IMR-90 (cell line): ENCODE results near the gene ACBD5. TPM values are rescaled to one million over a fixed set of nuclear protein-coding genes. Genes with fewer than 3 reads are reported as not detected.

Source experiments
- ATAC-seq: fragments of 200-7000 bp; cut with Tn5 transposase; 2 replicates; pipeline ENCODE4 v1.9.1; 2020; ENCODE audit warnings: low read depth, mild to moderate bottlenecking, moderate library complexity
- BruUV-seq: library from RNA; stranded (reverse); fragments of 400-500 nt; replicated peaks from 2 replicates; lab custom pipeline; 2021; lab: Mats Ljungman, UMichigan
- CTCF ChIA-PET: fragments of 300-600 bp; formaldehyde crosslinking; extraction: SDS; loops from one replicate; lab custom pipeline; 2021; ENCODE audit warnings: antibody characterized with exemption; lab: Yijun Ruan, JAX
- POLR2A ChIA-PET: fragments of 300-600 bp; sonication (Branson Sonifier 250); formaldehyde crosslinking; loops from one replicate; lab custom pipeline; 2022; ENCODE audit warnings: antibody characterized with exemption; ENCODE audit not compliant: unreplicated experiment; lab: Charles Lee
- DNase-seq: peaks from one replicate; pipeline ENCODE4 v3.0.0; 2013
- H2AFZ ChIP-seq: replicated peaks from 2 replicates; pipeline ENCODE3; 2013; ENCODE audit warnings: low read length, mild to moderate bottlenecking; ENCODE audit not compliant: poor library complexity
- H2AK5ac ChIP-seq: 2 replicates; pipeline ENCODE4 v1.6.1; 2013; ENCODE audit warnings: low read depth, low read length, inconsistent platforms
- H2AK9ac ChIP-seq: replicated peaks from 2 replicates; pipeline ENCODE3; 2013; ENCODE audit warnings: mild to moderate bottlenecking, low read depth, low read length, moderate library complexity; ENCODE audit not compliant: poor library complexity
- H2BK120ac ChIP-seq: 2 replicates; pipeline ENCODE4 v1.6.1; 2013; ENCODE audit warnings: low read depth, low read length, inconsistent platforms
- H2BK15ac ChIP-seq: 3 replicates; pipeline ENCODE4 v1.6.1; 2013; ENCODE audit warnings: low read depth, low read length, inconsistent platforms
- H2BK20ac ChIP-seq: 2 replicates; pipeline ENCODE4 v1.6.1; 2013; ENCODE audit warnings: low read depth, mild to moderate bottlenecking, inconsistent platforms, low read length, moderate library complexity
- H2BK5ac ChIP-seq: 2 replicates; pipeline ENCODE4 v1.6.1; 2013; ENCODE audit warnings: mild to moderate bottlenecking, low read depth, low read length, inconsistent platforms; ENCODE audit not compliant: poor library complexity, severe bottlenecking
- H3K14ac ChIP-seq: replicated peaks from 2 replicates; pipeline ENCODE4 v1.6.1; 2013; ENCODE audit warnings: low read depth, low read length, inconsistent platforms
- H3K18ac ChIP-seq: 2 replicates; pipeline ENCODE4 v1.6.1; 2013; ENCODE audit warnings: low read depth, low read length, control low read depth
- H3K23ac ChIP-seq: 2 replicates; pipeline ENCODE4 v1.6.1; 2013; ENCODE audit warnings: low read depth, low read length, inconsistent platforms
- H3K27ac ChIP-seq: 2 replicates; pipeline ENCODE4 v1.5.1; 2013; ENCODE audit warnings: mild to moderate bottlenecking, control low read depth, low read length; ENCODE audit not compliant: insufficient read depth
- H3K27me3 ChIP-seq: 2 replicates; pipeline ENCODE4 v1.6.1; 2013; ENCODE audit warnings: low read length; ENCODE audit not compliant: control insufficient read depth, insufficient read depth
- H3K36me3 ChIP-seq: 2 replicates; pipeline ENCODE4 v1.6.1; 2013; ENCODE audit warnings: low read length, mixed read lengths; ENCODE audit not compliant: control insufficient read depth, insufficient read depth
- H3K4ac ChIP-seq: 2 replicates; pipeline ENCODE4 v1.6.1; 2013; ENCODE audit warnings: low read depth, low read length, inconsistent platforms
- H3K4me1 ChIP-seq: 2 replicates; pipeline ENCODE4 v1.6.1; 2013; ENCODE audit warnings: low read length, mixed read lengths; ENCODE audit not compliant: control insufficient read depth, insufficient read depth
- H3K4me2 ChIP-seq: 2 replicates; pipeline ENCODE4 v1.6.1; 2013; ENCODE audit warnings: low read depth, mild to moderate bottlenecking, control low read depth, low read length, moderate library complexity
- H3K4me3 ChIP-seq: 2 replicates; pipeline ENCODE4 v1.5.1; 2013; ENCODE audit warnings: low read depth, mild to moderate bottlenecking, control low read depth, low read length, moderate library complexity; ENCODE audit not compliant: insufficient read depth
- H3K56ac ChIP-seq: 2 replicates; pipeline ENCODE4 v1.6.1; 2013; ENCODE audit warnings: low read length, inconsistent platforms; ENCODE audit not compliant: insufficient read depth; ENCODE audit errors: extremely low read depth
- H3K79me1 ChIP-seq, 2 experiments: 2 replicates each; pipeline ENCODE4 v1.6.1; 2013; ENCODE audit warnings: low read length in 2 of 2, inconsistent platforms in 1 of 2, low read depth in 1 of 2
- H3K9ac ChIP-seq: 2 replicates; pipeline ENCODE4 v1.6.1; 2013; ENCODE audit warnings: low read depth, low read length, control low read depth
- H3K9me1 ChIP-seq: 2 replicates; pipeline ENCODE4 v1.6.1; 2013; ENCODE audit warnings: low read length, inconsistent platforms; ENCODE audit not compliant: insufficient read depth
- H3K9me3 ChIP-seq: 2 replicates; pipeline ENCODE4 v1.6.1; 2013; ENCODE audit warnings: low read length; ENCODE audit not compliant: control insufficient read depth, insufficient read depth
- H4K20me1 ChIP-seq: 2 replicates; pipeline ENCODE4 v1.6.1; 2013; ENCODE audit warnings: low read length, inconsistent platforms; ENCODE audit not compliant: insufficient read depth
- H4K5ac ChIP-seq: 2 replicates; pipeline ENCODE4 v1.6.1; 2013; ENCODE audit warnings: mild to moderate bottlenecking, low read depth, low read length, control low read depth
- H4K8ac ChIP-seq, 2 experiments: 2 replicates each; pipeline ENCODE4 v1.6.1; 2013; ENCODE audit warnings: low read depth in 2 of 2, low read length in 2 of 2, control low read depth in 1 of 2, inconsistent platforms in 1 of 2
- H4K91ac ChIP-seq: 2 replicates; pipeline ENCODE4 v1.6.1; 2013; ENCODE audit warnings: low read depth, low read length, inconsistent platforms; ENCODE audit not compliant: insufficient read depth
- BHLHE40 ChIP-seq: fragments of 150-350 bp; IDR thresholded peaks from 2 replicates; pipeline ENCODE4 v1.6.1; 2016; ENCODE audit warnings: mild to moderate bottlenecking, low read depth, low read length
- CEBPB ChIP-seq: IDR thresholded peaks from 2 replicates; pipeline ENCODE4 v1.6.1; 2012; ENCODE audit warnings: low read depth, low read length, improper control_type of control experiment
- CHD1 ChIP-seq: IDR thresholded peaks from 2 replicates; pipeline ENCODE4 v1.6.1; 2012; ENCODE audit warnings: low read depth, low read length, improper control_type of control experiment
- FOS ChIP-seq: fragments of 150-350 bp; IDR thresholded peaks from 2 replicates; pipeline ENCODE4 v1.6.1; 2016; ENCODE audit warnings: low read depth, low read length
- MAFK ChIP-seq: IDR thresholded peaks from 2 replicates; pipeline ENCODE4 v1.6.1; 2012; ENCODE audit warnings: low read depth, low read length, improper control_type of control experiment
- MAZ ChIP-seq: IDR thresholded peaks from 2 replicates; pipeline ENCODE4 v1.6.1; 2012; ENCODE audit warnings: low read depth, mild to moderate bottlenecking, low read length, improper control_type of control experiment, moderate library complexity, borderline replicate concordance
- MXI1 ChIP-seq: IDR thresholded peaks from 2 replicates; pipeline ENCODE4 v1.6.1; 2012; ENCODE audit warnings: low read depth, mild to moderate bottlenecking, low read length, moderate library complexity, borderline replicate concordance
- NFE2L2 ChIP-seq: fragments of 150-350 bp; IDR thresholded peaks from 2 replicates; pipeline ENCODE4 v1.6.1; 2016; ENCODE audit warnings: low read depth, mild to moderate bottlenecking, low read length
- POLR2A ChIP-seq: IDR thresholded peaks from 2 replicates; pipeline ENCODE4 v1.6.1; 2012; ENCODE audit warnings: mild to moderate bottlenecking, low read depth, low read length
- RAD21 ChIP-seq: IDR thresholded peaks from 2 replicates; pipeline ENCODE4 v1.6.1; 2012; ENCODE audit warnings: low read length, improper control_type of control experiment
- RCOR1 ChIP-seq: IDR thresholded peaks from 2 replicates; pipeline ENCODE4 v1.6.1; 2012; ENCODE audit warnings: mild to moderate bottlenecking, low read length, improper control_type of control experiment; ENCODE audit not compliant: insufficient replicate concordance
- RFX5 ChIP-seq: IDR thresholded peaks from 2 replicates; pipeline ENCODE4 v1.8.0; 2012; ENCODE audit warnings: low read depth, mild to moderate bottlenecking, low read length, moderate library complexity
- SMC3 ChIP-seq: fragments of 150-350 bp; IDR thresholded peaks from 2 replicates; pipeline ENCODE4 v1.6.1; 2016; ENCODE audit warnings: low read depth, mild to moderate bottlenecking, antibody characterized with exemption, low read length, moderate library complexity
- WGBS, 2 experiments: methylation state at CpG; one replicate each; pipeline versions ENCODE4 v1.1.5 to v1.1.7; 2013; ENCODE audit warnings: missing lambda C conversion rate in 2 of 2; ENCODE audit not compliant: insufficient read length in 1 of 2; ENCODE audit errors: extremely low coverage in 2 of 2; 5-methylcytosine and 5-hydroxymethylcytosine counted together
- dilution Hi-C: fragments of 300-500 bp; cut with HindIII; formaldehyde crosslinking; loops from one replicate; pipeline ENCODE4 v1.14.3; 2018; ENCODE audit warnings: low sequenced_read_pairs; ENCODE audit not compliant: unreplicated experiment
- in situ Hi-C: fragments of 300-500 bp; cut with MboI; formaldehyde crosslinking; loops from 3 replicates; pipeline ENCODE4 v1.14.3; 2019; ENCODE audit warnings: low sequenced_read_pairs, inconsistent platforms, mixed read lengths
- intact Hi-C: fragments of 100-400 bp; cut with micrococcal nuclease; formaldehyde crosslinking; loops from 2 replicates; pipeline ENCODE4 v1.10.0; 2022
- polyA plus RNA-seq, 3 experiments: library from polyadenylated mRNA; depleted of rRNA; stranded (reverse); fragments of >200 nt; gene quantifications; 2 replicates each; pipeline ENCODE4 v1.2.3, GENCODE V29; 2012; ENCODE audit warnings: low replicate concordance in 1 of 3
- total RNA-seq: library from RNA; depleted of rRNA; stranded (reverse); fragments of >200 nt; gene quantifications from 2 replicates; pipeline ENCODE4 v1.2.3, GENCODE V29; 2012
- TF ChIP-seq, protein P1 (sequence below): conservative IDR thresholded peaks from 2 replicates; pipeline ENCODE4 v1.5.1; 2012; ENCODE audit warnings: mild to moderate bottlenecking, low read depth, low read length, improper control_type of control experiment
- TF ChIP-seq, protein P2 (sequence below): fragments of 150-350 bp; IDR thresholded peaks from 2 replicates; pipeline ENCODE4 v1.6.1; 2017; ENCODE audit warnings: mild to moderate bottlenecking, antibody characterized with exemption, low read length, low read depth
- TF ChIP-seq, protein P3 (sequence below): fragments of 150-350 bp; IDR thresholded peaks from 2 replicates; pipeline ENCODE4 v1.6.1; 2016; ENCODE audit warnings: low read depth, mild to moderate bottlenecking, low read length, moderate library complexity, borderline replicate concordance

The ACBD5 gene
- total and polyA plus RNA-seq, 2 of the 4 experiments (the other 2 are of a cell fraction), result 7.7 to 11.7 TPM

DNA sequence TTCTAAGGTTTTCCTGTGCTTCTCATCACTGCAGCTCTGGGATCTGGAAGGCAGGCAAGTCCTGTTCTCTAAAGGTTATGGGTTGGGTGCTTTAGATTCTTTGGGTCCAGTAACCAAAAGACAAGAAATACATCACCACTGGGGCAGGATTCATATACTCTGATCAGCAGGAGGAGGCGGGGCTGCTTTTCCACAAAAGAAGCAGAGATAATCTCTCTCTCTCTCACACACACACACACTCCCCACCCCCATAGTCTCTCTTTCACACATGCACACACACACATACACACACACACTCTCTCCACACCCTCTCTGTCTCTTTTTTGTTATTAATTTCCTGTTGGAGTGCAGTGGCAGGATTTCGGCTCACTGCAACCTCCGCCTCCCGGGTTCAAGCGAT is 13.0 kb upstream of the ACBD5 start:
- no peak overlapping the region for H3K4me3 ChIP-seq
- intact Hi-C loops (no loop called here), in situ Hi-C loops (no loop called here), dilution Hi-C loops (no loop called here)
- no CpG with 5 or more reads among the region's 5 CpGs for WGBS, 2 experiments
- H2AK5ac ChIP-seq, result no peak overlapping the region
- no peak overlapping the region for H4K91ac ChIP-seq
- no peak overlapping the region for H4K5ac ChIP-seq
- no peak overlapping the region for H3K56ac ChIP-seq
- H3K4me2 ChIP-seq, result no peak overlapping the region
- ChIA-PET POLR2A (no interaction called here), CTCF (no interaction called here)
- no peaks in the 10 kb centered on the region for H3K36me3 ChIP-seq
- H3K23ac ChIP-seq, result no peak overlapping the region
- no peak overlapping the region for H3K4ac ChIP-seq
- no peak for ATAC-seq
- no peaks in the 10 kb centered on the region for H3K79me1 ChIP-seq
- no peak overlapping the region for H2BK120ac ChIP-seq
- H4K20me1 ChIP-seq, result no peaks in the 10 kb centered on the region
- H3K9me3 ChIP-seq, result peaks cover 7% of the 10 kb centered on the region; the same call in 1 of the 2 replicates
- H3K27ac ChIP-seq, result no peak overlapping the region
- no peak overlapping the region for H2AFZ ChIP-seq
- H3K4me1 ChIP-seq, result no peaks in the 10 kb centered on the region
- DNase-seq, result no peak
- no TSS peak for BruUV-seq
- H2BK5ac ChIP-seq, result no peak overlapping the region
- H2AK9ac ChIP-seq, result no peak overlapping the region
- no peak overlapping the region for H2BK15ac ChIP-seq
- H3K14ac ChIP-seq, result no peak overlapping the region
- no peak overlapping the region for H3K18ac ChIP-seq
- no peak overlapping the region for H4K8ac ChIP-seq
- peaks cover 14% of the 10 kb centered on the region for H3K27me3 ChIP-seq
- H2BK20ac ChIP-seq, result no peak overlapping the region
- H3K9me1 ChIP-seq, result no peaks in the 10 kb centered on the region
- no peak overlapping the region for H3K9ac ChIP-seq
- TF ChIP-seq RFX5, result no peak
- no peak for TF ChIP-seq POLR2A
- no peak for TF ChIP-seq MAFK
- TF ChIP-seq NFE2L2, result no peak
- no peak for TF ChIP-seq BHLHE40
- TF ChIP-seq MXI1, result no peak
- no peak for TF ChIP-seq CHD1
- TF ChIP-seq RCOR1, result no peak
- TF ChIP-seq MAZ, result no peak
- TF ChIP-seq CEBPB, result no peak
- no peak for TF ChIP-seq FOS
- no peak for TF ChIP-seq SMC3
- TF ChIP-seq, protein P1, sequence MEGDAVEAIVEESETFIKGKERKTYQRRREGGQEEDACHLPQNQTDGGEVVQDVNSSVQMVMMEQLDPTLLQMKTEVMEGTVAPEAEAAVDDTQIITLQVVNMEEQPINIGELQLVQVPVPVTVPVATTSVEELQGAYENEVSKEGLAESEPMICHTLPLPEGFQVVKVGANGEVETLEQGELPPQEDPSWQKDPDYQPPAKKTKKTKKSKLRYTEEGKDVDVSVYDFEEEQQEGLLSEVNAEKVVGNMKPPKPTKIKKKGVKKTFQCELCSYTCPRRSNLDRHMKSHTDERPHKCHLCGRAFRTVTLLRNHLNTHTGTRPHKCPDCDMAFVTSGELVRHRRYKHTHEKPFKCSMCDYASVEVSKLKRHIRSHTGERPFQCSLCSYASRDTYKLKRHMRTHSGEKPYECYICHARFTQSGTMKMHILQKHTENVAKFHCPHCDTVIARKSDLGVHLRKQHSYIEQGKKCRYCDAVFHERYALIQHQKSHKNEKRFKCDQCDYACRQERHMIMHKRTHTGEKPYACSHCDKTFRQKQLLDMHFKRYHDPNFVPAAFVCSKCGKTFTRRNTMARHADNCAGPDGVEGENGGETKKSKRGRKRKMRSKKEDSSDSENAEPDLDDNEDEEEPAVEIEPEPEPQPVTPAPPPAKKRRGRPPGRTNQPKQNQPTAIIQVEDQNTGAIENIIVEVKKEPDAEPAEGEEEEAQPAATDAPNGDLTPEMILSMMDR, result no peak
- TF ChIP-seq, protein P2, sequence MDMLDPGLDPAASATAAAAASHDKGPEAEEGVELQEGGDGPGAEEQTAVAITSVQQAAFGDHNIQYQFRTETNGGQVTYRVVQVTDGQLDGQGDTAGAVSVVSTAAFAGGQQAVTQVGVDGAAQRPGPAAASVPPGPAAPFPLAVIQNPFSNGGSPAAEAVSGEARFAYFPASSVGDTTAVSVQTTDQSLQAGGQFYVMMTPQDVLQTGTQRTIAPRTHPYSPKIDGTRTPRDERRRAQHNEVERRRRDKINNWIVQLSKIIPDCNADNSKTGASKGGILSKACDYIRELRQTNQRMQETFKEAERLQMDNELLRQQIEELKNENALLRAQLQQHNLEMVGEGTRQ, result no peak
- TF ChIP-seq RAD21, result no peak
- TF ChIP-seq, protein P3, sequence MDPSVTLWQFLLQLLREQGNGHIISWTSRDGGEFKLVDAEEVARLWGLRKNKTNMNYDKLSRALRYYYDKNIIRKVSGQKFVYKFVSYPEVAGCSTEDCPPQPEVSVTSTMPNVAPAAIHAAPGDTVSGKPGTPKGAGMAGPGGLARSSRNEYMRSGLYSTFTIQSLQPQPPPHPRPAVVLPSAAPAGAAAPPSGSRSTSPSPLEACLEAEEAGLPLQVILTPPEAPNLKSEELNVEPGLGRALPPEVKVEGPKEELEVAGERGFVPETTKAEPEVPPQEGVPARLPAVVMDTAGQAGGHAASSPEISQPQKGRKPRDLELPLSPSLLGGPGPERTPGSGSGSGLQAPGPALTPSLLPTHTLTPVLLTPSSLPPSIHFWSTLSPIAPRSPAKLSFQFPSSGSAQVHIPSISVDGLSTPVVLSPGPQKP, result no peak
